ENCODE results near the gene PYGM.

PYGM gene

GRCh38 chr11:64757549-64758329, 2.0 kb downstream of the PYGM start:
- H3K27ac ChIP-seq (ENCODE audit: low read depth, low read length): no peak overlapping the region
- H3K4me3 ChIP-seq (ENCODE audit: low read depth, low read length): no peak overlapping the region
- no peaks in the 10 kb centered on the region for H3K27me3 ChIP-seq (ENCODE audit: control insufficient read depth, insufficient read depth, low read length)
- H3K36me3 ChIP-seq (ENCODE audit: control insufficient read depth, insufficient read depth, low read length): no peaks in the 10 kb centered on the region
- H3K9ac ChIP-seq (ENCODE audit: low read depth, low read length): no peak overlapping the region
- no peaks in the 10 kb centered on the region for H3K9me3 ChIP-seq (ENCODE audit: control insufficient read depth, insufficient read depth, low read length)
- H3K4me1 ChIP-seq (ENCODE audit: control insufficient read depth, insufficient read depth, low read length): peaks cover 34% of the 10 kb centered on the region

- Histone ChIP-seq H3K36me3 (ENCODE audit: control insufficient read depth, insufficient read depth, low read length) (no peaks in the 10 kb centered on the region), H3K27me3 (ENCODE audit: control insufficient read depth, insufficient read depth, low read length) (no peaks in the 10 kb centered on the region), H3K9ac (ENCODE audit: low read depth, low read length) (no peak overlapping the region), H3K4me3 (ENCODE audit: low read depth, low read length) (no peak overlapping the region), H3K9me3 (ENCODE audit: control insufficient read depth, insufficient read depth, low read length) (no peaks in the 10 kb centered on the region), H3K27ac (ENCODE audit: low read depth, low read length) (no peak overlapping the region), H3K4me1 (ENCODE audit: control insufficient read depth, insufficient read depth, low read length) (peaks cover 18% of the 10 kb centered on the region)
Measured at GRCh38 chr11:64755681-64756361, 4.0 kb downstream of the PYGM start.

GRCh38 chr11:64754919-64755662, 4.7 kb downstream of the PYGM start:
- H3K4me1 ChIP-seq (ENCODE audit: control insufficient read depth, insufficient read depth, low read length): peaks cover 11% of the 10 kb centered on the region

GRCh38 chr11:64754124-64754918, 5.5 kb downstream of the PYGM start:
- Histone ChIP-seq H3K36me3 (ENCODE audit: control insufficient read depth, insufficient read depth, low read length) (no peaks in the 10 kb centered on the region), H3K27ac (ENCODE audit: low read depth, low read length) (no peak overlapping the region), H3K9me3 (ENCODE audit: control insufficient read depth, insufficient read depth, low read length) (no peaks in the 10 kb centered on the region), H3K9ac (ENCODE audit: low read depth, low read length) (no peak overlapping the region), H3K27me3 (ENCODE audit: control insufficient read depth, insufficient read depth, low read length) (no peaks in the 10 kb centered on the region), H3K4me1 (ENCODE audit: control insufficient read depth, insufficient read depth, low read length) (peaks cover 4% of the 10 kb centered on the region), H3K4me3 (ENCODE audit: low read depth, low read length) (no peak overlapping the region)

More at GRCh38 chr11:64754919-64755662, 4.7 kb downstream of the PYGM start:
- Histone ChIP-seq H3K9me3 (ENCODE audit: control insufficient read depth, insufficient read depth, low read length) (no peaks in the 10 kb centered on the region), H3K4me3 (ENCODE audit: low read depth, low read length) (no peak overlapping the region), H3K27ac (ENCODE audit: low read depth, low read length) (no peak overlapping the region), H3K36me3 (ENCODE audit: control insufficient read depth, insufficient read depth, low read length) (no peaks in the 10 kb centered on the region), H3K9ac (ENCODE audit: low read depth, low read length) (no peak overlapping the region), H3K27me3 (ENCODE audit: control insufficient read depth, insufficient read depth, low read length) (no peaks in the 10 kb centered on the region)

- Histone ChIP-seq H3K9ac (ENCODE audit: low read depth, low read length) (no peak overlapping the region), H3K27me3 (ENCODE audit: control insufficient read depth, insufficient read depth, low read length) (no peaks in the 10 kb centered on the region), H3K9me3 (ENCODE audit: control insufficient read depth, insufficient read depth, low read length) (no peaks in the 10 kb centered on the region), H3K36me3 (ENCODE audit: control insufficient read depth, insufficient read depth, low read length) (no peaks in the 10 kb centered on the region), H3K27ac (ENCODE audit: low read depth, low read length) (no peak overlapping the region), H3K4me1 (ENCODE audit: control insufficient read depth, insufficient read depth, low read length) (no peaks in the 10 kb centered on the region), H3K4me3 (ENCODE audit: low read depth, low read length) (no peak overlapping the region)
Measured at GRCh38 chr11:64753380-64754123, 6.2 kb downstream of the PYGM start.

- no peaks in the 10 kb centered on the region for H3K4me1 ChIP-seq (ENCODE audit: control insufficient read depth, insufficient read depth, low read length)
- no peak overlapping the region for H3K4me3 ChIP-seq (ENCODE audit: low read depth, low read length)
- H3K27ac ChIP-seq (ENCODE audit: low read depth, low read length): no peak overlapping the region
- no peaks in the 10 kb centered on the region for H3K27me3 ChIP-seq (ENCODE audit: control insufficient read depth, insufficient read depth, low read length)
- H3K9ac ChIP-seq (ENCODE audit: low read depth, low read length): no peak overlapping the region
- H3K9me3 ChIP-seq (ENCODE audit: control insufficient read depth, insufficient read depth, low read length): no peaks in the 10 kb centered on the region
- no peaks in the 10 kb centered on the region for H3K36me3 ChIP-seq (ENCODE audit: control insufficient read depth, insufficient read depth, low read length)
Measured at GRCh38 chr11:64753019-64753379, 6.8 kb downstream of the PYGM start.

- Histone ChIP-seq H3K27ac (ENCODE audit: low read depth, low read length) (no peak overlapping the region), H3K36me3 (ENCODE audit: control insufficient read depth, insufficient read depth, low read length) (no peaks in the 10 kb centered on the region), H3K9ac (ENCODE audit: low read depth, low read length) (no peak overlapping the region), H3K4me3 (ENCODE audit: low read depth, low read length) (no peak overlapping the region), H3K27me3 (ENCODE audit: control insufficient read depth, insufficient read depth, low read length) (no peaks in the 10 kb centered on the region), H3K4me1 (ENCODE audit: control insufficient read depth, insufficient read depth, low read length) (no peaks in the 10 kb centered on the region), H3K9me3 (ENCODE audit: control insufficient read depth, insufficient read depth, low read length) (no peaks in the 10 kb centered on the region)
Measured at GRCh38 chr11:64752175-64752970, 7.4 kb downstream of the PYGM start.

GRCh38 chr11:64751580-64751979, 8.2 kb downstream of the PYGM start:
- Histone ChIP-seq H3K27ac (ENCODE audit: low read depth, low read length) (no peak overlapping the region), H3K9me3 (ENCODE audit: control insufficient read depth, insufficient read depth, low read length) (no peaks in the 10 kb centered on the region), H3K9ac (ENCODE audit: low read depth, low read length) (no peak overlapping the region), H3K4me1 (ENCODE audit: control insufficient read depth, insufficient read depth, low read length) (no peaks in the 10 kb centered on the region), H3K36me3 (ENCODE audit: control insufficient read depth, insufficient read depth, low read length) (no peaks in the 10 kb centered on the region), H3K4me3 (ENCODE audit: low read depth, low read length) (no peak overlapping the region), H3K27me3 (ENCODE audit: control insufficient read depth, insufficient read depth, low read length) (no peaks in the 10 kb centered on the region)

GRCh38 chr11:64751136-64751535, 8.6 kb downstream of the PYGM start:
- Histone ChIP-seq H3K4me3 (ENCODE audit: low read depth, low read length) (no peak overlapping the region), H3K9ac (ENCODE audit: low read depth, low read length) (no peak overlapping the region), H3K9me3 (ENCODE audit: control insufficient read depth, insufficient read depth, low read length) (no peaks in the 10 kb centered on the region), H3K27me3 (ENCODE audit: control insufficient read depth, insufficient read depth, low read length) (no peaks in the 10 kb centered on the region), H3K36me3 (ENCODE audit: control insufficient read depth, insufficient read depth, low read length) (no peaks in the 10 kb centered on the region), H3K4me1 (ENCODE audit: control insufficient read depth, insufficient read depth, low read length) (no peaks in the 10 kb centered on the region), H3K27ac (ENCODE audit: low read depth, low read length) (no peak overlapping the region)

Measured in HUES48 (cell line).